Naive thymus-derived CD4-positive, alpha-beta T cell (primary cell): Measurements from ENCODE around the gene PACRG. TPM values are rescaled to one million over a fixed set of nuclear protein-coding genes. Genes with fewer than 3 reads are reported as not detected.

Experiments
- ATAC-seq: fragments of 150-1000 bp; cut with Tn5 transposase; 2 replicates; pipeline ENCODE4 v1.10.0; 2021; ENCODE audit warnings: mild to moderate bottlenecking, moderate library complexity
- CTCF ChIA-PET: fragments of 350-600 bp; sonication (Branson Sonifier 250); formaldehyde crosslinking; loops from one replicate; lab custom pipeline; 2021; ENCODE audit warnings: antibody characterized with exemption; lab: Charles Lee
- POLR2A ChIA-PET: fragments of 350-600 bp; sonication (Branson Sonifier 250); formaldehyde crosslinking; loops from one replicate; lab custom pipeline; 2021; ENCODE audit warnings: antibody characterized with exemption, inconsistent platforms; lab: Charles Lee
- DNase-seq, 9 donors: peaks; one replicate each; pipeline versions ENCODE4 v3.0.0 to v3.0.0-alpha.2; 2020 to 2022; ENCODE audit warnings: mixed read lengths in 1 of 9
- H3K27ac ChIP-seq: one replicate; pipeline ENCODE4 v1.7.0; 2013; ENCODE audit warnings: mild to moderate bottlenecking, low read depth, low read length, moderate library complexity
- H3K27me3 ChIP-seq, 2 donors: one replicate each; pipeline ENCODE4 v1.7.0; 2013; ENCODE audit warnings: low read length in 2 of 2, mild to moderate bottlenecking in 2 of 2, moderate library complexity in 2 of 2; ENCODE audit not compliant: control insufficient read depth in 2 of 2, insufficient read depth in 2 of 2
- H3K36me3 ChIP-seq, 3 experiments: 1 replicate in 2 of 3; 2 replicates in 1 of 3; pipeline ENCODE4 v1.7.0; 2013; ENCODE audit warnings: low read length in 3 of 3, mild to moderate bottlenecking in 3 of 3, moderate library complexity in 1 of 3; ENCODE audit not compliant: insufficient read depth in 3 of 3, control insufficient read depth in 2 of 3
- H3K4me1 ChIP-seq, 2 donors: one replicate each; pipeline ENCODE4 v1.7.0; 2013; ENCODE audit warnings: low read length in 2 of 2, mild to moderate bottlenecking in 2 of 2, moderate library complexity in 1 of 2; ENCODE audit not compliant: control insufficient read depth in 2 of 2, insufficient read depth in 2 of 2
- H3K4me3 ChIP-seq: 2 replicates; pipeline ENCODE4 v1.7.0; 2013; ENCODE audit warnings: mild to moderate bottlenecking, low read length
- H3K9me3 ChIP-seq, 3 experiments: 1 replicate in 2 of 3; 2 replicates in 1 of 3; pipeline ENCODE4 v1.7.0; 2013; ENCODE audit warnings: low read length in 3 of 3; ENCODE audit not compliant: control insufficient read depth in 2 of 3
- H3K27ac Mint-ChIP-seq, 9 donors: one replicate each; pipeline ENCODE4 v1.8.0; 2020 to 2022; ENCODE audit warnings: mixed read lengths in 9 of 9, mild to moderate bottlenecking in 8 of 9, moderate library complexity in 5 of 9, inconsistent platforms in 2 of 9
- H3K27me3 Mint-ChIP-seq, 5 donors: one replicate each; pipeline ENCODE4 v1.8.0; 2021 to 2022; ENCODE audit warnings: mixed read lengths in 5 of 5, mild to moderate bottlenecking in 1 of 5
- H3K36me3 Mint-ChIP-seq, 5 donors: one replicate each; pipeline ENCODE4 v1.8.0; 2020 to 2022; ENCODE audit warnings: mixed read lengths in 5 of 5, mild to moderate bottlenecking in 3 of 5, inconsistent platforms in 1 of 5
- H3K4me1 Mint-ChIP-seq, 7 donors: one replicate each; pipeline ENCODE4 v1.8.0; 2020 to 2022; ENCODE audit warnings: mixed read lengths in 7 of 7, mild to moderate bottlenecking in 3 of 7, inconsistent platforms in 1 of 7
- H3K4me3 Mint-ChIP-seq, 10 donors: one replicate each; pipeline ENCODE4 v1.8.0; 2020 to 2022; ENCODE audit warnings: mild to moderate bottlenecking in 10 of 10, mixed read lengths in 10 of 10, moderate library complexity in 6 of 10, inconsistent platforms in 2 of 10
- H3K9me3 Mint-ChIP-seq, 11 donors: one replicate each; pipeline ENCODE4 v1.8.0; 2020 to 2022; ENCODE audit warnings: mixed read lengths in 11 of 11, mild to moderate bottlenecking in 4 of 11, inconsistent platforms in 1 of 11, moderate library complexity in 1 of 11
- intact Hi-C, 2 donors: fragments of 100-400 bp; cut with micrococcal nuclease; formaldehyde crosslinking; loops; one replicate each; pipeline ENCODE4 v1.15.1; 2023
- polyA plus RNA-seq, 2 donors: library from polyadenylated mRNA; unstranded; fragments of 300-500 nt; fragmentation: Illumina TruSeq; gene quantifications; one replicate each; pipeline ENCODE4 v1.2.3, GENCODE V29; 2021
- total RNA-seq, 6 experiments: library from RNA in 5 of 6; stranded (reverse) in 5 of 6; gene quantifications; 1 replicate in 5 of 6; 2 replicates in 1 of 6; pipeline ENCODE4 v1.2.3 and lab custom pipeline; 2021 to 2026

Gene PACRG
- total and polyA plus RNA-seq, 7 experiments from 2014 or later = 0.89 to 2.2 (median 1.5) TPM; not detected in 1

DNA sequence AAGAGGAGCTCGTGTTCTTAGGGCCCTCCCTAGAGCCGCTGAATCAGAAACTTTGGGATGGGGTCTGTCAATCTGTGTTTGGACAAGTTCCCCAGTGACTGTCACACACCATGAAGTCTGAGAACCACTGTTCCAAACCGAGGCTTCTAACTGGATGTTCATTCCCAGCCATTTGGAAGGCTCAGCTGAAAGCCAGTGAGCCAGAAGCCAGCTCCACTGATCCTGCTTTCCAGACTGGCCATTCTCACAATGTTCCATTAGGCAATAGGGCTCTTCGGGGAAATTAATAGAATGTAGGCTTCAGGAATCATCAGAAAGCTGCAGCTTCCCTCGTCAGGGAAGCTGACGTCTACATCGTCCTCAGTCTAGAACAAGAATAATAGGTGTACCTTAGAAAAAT lies 595.9 kb downstream of the PACRG start:
- intact Hi-C loops = no loop called here
- no peaks in the 10 kb centered on the region for H3K27me3 ChIP-seq
- Mint-ChIP-seq H3K4me1 (peaks cover 0 to 5% (median 0%) of the 10 kb centered on the region in 7 donors), H3K36me3 (no peaks in the 10 kb centered on the region), H3K9me3 (peaks cover 0 to 3% (median 0%) of the 10 kb centered on the region in 11 donors), H3K27ac (no peak overlapping the region), H3K27me3 (peaks cover 4 to 12% (median 9%) of the 10 kb centered on the region in 5 donors), H3K4me3 (no peak overlapping the region)
- ChIA-PET POLR2A (no interaction called here), CTCF (no interaction called here)
- no peak overlapping the region for H3K4me3 ChIP-seq
- no peak overlapping the region for H3K27ac ChIP-seq
- DNase-seq (no peak), ATAC-seq (no peak)
- H3K9me3 ChIP-seq = no peaks in the 10 kb centered on the region
- H3K36me3 ChIP-seq = no peaks in the 10 kb centered on the region
- no peaks in the 10 kb centered on the region for H3K4me1 ChIP-seq

DNA sequence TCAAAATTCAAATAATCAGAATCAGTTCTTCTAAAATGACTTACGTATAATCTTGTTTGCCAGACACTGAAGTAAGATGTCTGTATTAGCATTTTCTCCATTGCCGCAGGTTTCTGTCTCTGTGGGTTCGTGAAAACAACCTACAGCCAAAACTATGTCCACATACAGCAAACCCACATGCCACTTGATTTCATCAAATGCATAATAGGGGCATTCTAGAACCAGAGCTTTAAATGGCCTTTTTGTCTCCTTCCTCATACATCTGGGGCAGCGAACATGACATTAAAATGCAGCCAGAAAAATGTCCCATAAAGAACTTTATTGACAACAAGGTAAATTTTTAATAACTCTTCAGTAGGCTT lies 596.5 kb downstream of the PACRG start:
- intact Hi-C loops = no loop called here
- no peak for DNase-seq
- no peaks in the 10 kb centered on the region for H3K4me1 ChIP-seq
- Mint-ChIP-seq H3K4me1 (peaks cover 0 to 5% (median 0%) of the 10 kb centered on the region in 7 donors), H3K4me3 (no peak overlapping the region), H3K36me3 (no peaks in the 10 kb centered on the region), H3K27ac (no peak overlapping the region), H3K9me3 (peaks cover 0 to 3% (median 0%) of the 10 kb centered on the region in 11 donors), H3K27me3 (peaks cover 4 to 12% (median 9%) of the 10 kb centered on the region in 5 donors)
- no peak overlapping the region for H3K27ac ChIP-seq
- ATAC-seq = no peak
- H3K9me3 ChIP-seq = no peaks in the 10 kb centered on the region
- ChIA-PET CTCF (no interaction called here), POLR2A (no interaction called here)
- no peak overlapping the region for H3K4me3 ChIP-seq
- H3K27me3 ChIP-seq = no peaks in the 10 kb centered on the region
- H3K36me3 ChIP-seq = no peaks in the 10 kb centered on the region

GRCh38 chr6:163324688-163325389 lies 597.1 kb downstream of the PACRG start:
- H3K4me3 Mint-ChIP-seq = no peak overlapping the region
- intact Hi-C loops = no loop called here
- no peak for ATAC-seq
- Histone ChIP-seq H3K4me3 (no peak overlapping the region), H3K36me3 (no peaks in the 10 kb centered on the region), H3K9me3 (no peaks in the 10 kb centered on the region), H3K27ac (no peak overlapping the region), H3K27me3 (no peaks in the 10 kb centered on the region), H3K4me1 (no peaks in the 10 kb centered on the region)
- H3K27me3 Mint-ChIP-seq = peaks cover 4 to 12% (median 9%) of the 10 kb centered on the region in 5 donors
- H3K9me3 Mint-ChIP-seq = peaks cover 0 to 3% (median 0%) of the 10 kb centered on the region in 11 donors
- ChIA-PET CTCF (no interaction called here), POLR2A (no interaction called here)
- H3K27ac Mint-ChIP-seq = no peak overlapping the region
- no peak for DNase-seq
- peaks cover 0 to 5% (median 0%) of the 10 kb centered on the region in 7 donors for H3K4me1 Mint-ChIP-seq
- H3K36me3 Mint-ChIP-seq = no peaks in the 10 kb centered on the region

- Histone ChIP-seq H3K4me1 (no peaks in the 10 kb centered on the region), H3K4me3 (no peak overlapping the region), H3K27me3 (no peaks in the 10 kb centered on the region), H3K27ac (no peak overlapping the region), H3K36me3 (no peaks in the 10 kb centered on the region), H3K9me3 (no peaks in the 10 kb centered on the region)
- Mint-ChIP-seq H3K36me3 (no peaks in the 10 kb centered on the region), H3K27ac (no peak overlapping the region), H3K4me3 (no peak overlapping the region), H3K27me3 (peaks cover 4 to 12% (median 9%) of the 10 kb centered on the region in 5 donors), H3K9me3 (peaks cover 0 to 3% (median 0%) of the 10 kb centered on the region in 11 donors), H3K4me1 (peaks cover 0 to 5% (median 0%) of the 10 kb centered on the region in 7 donors)
- DNase-seq = no peak
- ChIA-PET POLR2A (no interaction called here), CTCF (no interaction called here)
- ATAC-seq = no peak
- intact Hi-C loops = no loop called here
Measured at GRCh38 chr6:163325390-163325784, 597.6 kb downstream of the PACRG start.

DNA sequence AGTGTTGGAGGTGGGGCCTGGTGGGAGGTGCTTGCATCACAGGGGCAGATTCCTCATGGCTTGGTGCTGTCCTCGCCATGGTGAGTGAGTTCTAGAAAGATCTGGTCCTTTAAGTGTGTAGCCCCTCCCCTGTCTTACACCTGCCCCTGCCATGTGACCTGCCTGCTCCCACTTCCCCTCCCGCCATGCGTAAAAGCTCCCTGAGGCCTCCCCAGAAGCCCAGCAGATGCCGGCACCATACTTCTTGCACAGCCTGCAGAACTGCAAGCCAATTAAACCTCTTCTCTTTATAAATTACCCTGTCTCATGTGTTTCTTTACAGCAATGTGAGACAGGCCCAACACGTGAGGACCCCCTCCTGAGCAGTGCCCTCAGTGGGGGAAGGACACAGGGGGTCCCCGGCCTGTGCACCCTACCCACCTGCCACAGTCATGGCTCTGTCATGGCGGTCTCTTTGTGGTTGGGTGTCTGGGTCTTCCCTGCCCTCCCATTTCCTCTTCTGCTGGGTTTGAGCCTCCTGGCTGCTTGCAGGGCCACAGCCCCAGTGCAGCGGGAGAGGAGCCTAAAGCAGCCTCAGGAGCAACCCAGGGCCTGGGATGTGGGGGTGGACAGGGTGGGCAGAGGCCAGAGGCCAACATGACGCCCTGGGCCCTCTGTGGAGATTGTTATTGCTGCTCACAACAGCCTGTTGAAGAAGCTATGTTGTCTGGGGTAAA lies 599.5 kb downstream of the PACRG start:
- Mint-ChIP-seq H3K27ac (no peak overlapping the region), H3K9me3 (peaks cover 0 to 3% (median 0%) of the 10 kb centered on the region in 11 donors), H3K27me3 (peaks cover 2 to 16% (median 6%) of the 10 kb centered on the region in 5 donors), H3K4me3 (no peak overlapping the region), H3K36me3 (no peaks in the 10 kb centered on the region), H3K4me1 (peaks cover 0 to 5% (median 0%) of the 10 kb centered on the region in 7 donors)
- CTCF ChIA-PET = no interaction called here
- intact Hi-C loops = no loop called here
- DNase-seq (no peak), ATAC-seq (peak; percentile 14)
- H3K36me3 ChIP-seq = no peaks in the 10 kb centered on the region
- H3K27me3 ChIP-seq = no peaks in the 10 kb centered on the region
- H3K4me3 ChIP-seq = no peak overlapping the region
- POLR2A ChIA-PET = no interaction called here
- no peaks in the 10 kb centered on the region for H3K9me3 ChIP-seq
- no peak overlapping the region for H3K27ac ChIP-seq
- no peaks in the 10 kb centered on the region for H3K4me1 ChIP-seq

DNA sequence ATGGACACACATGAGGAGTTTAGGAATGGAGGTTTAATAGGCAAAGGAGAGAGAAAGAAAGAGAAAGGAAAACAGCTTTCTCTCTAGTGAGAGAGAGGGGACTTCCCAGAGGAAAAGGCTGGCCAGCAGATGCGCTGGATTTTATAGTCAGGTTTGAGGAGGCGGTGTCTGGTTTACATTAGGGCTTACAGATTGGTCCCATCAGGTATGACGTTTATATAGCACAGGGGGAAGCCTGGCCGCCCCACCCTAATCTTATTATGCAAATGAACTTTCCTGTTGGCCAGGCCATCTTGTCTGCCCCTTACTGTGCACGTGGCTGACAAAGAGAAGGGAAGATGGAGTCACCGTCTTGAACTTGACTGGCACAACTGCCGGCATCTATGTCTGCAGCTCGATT lies 600.1 kb downstream of the PACRG start:
- Mint-ChIP-seq H3K27ac (no peak overlapping the region), H3K4me3 (no peak overlapping the region), H3K4me1 (peaks cover 0 to 5% (median 0%) of the 10 kb centered on the region in 7 donors), H3K9me3 (peaks cover 0 to 3% (median 0%) of the 10 kb centered on the region in 11 donors), H3K27me3 (peaks cover 4 to 16% (median 7%) of the 10 kb centered on the region in 5 donors), H3K36me3 (no peaks in the 10 kb centered on the region)
- no peak overlapping the region for H3K4me3 ChIP-seq
- no peaks in the 10 kb centered on the region for H3K36me3 ChIP-seq
- intact Hi-C loops = no loop called here
- CTCF ChIA-PET = no interaction called here
- DNase-seq (no peak), ATAC-seq (no peak)
- H3K4me1 ChIP-seq = no peaks in the 10 kb centered on the region
- POLR2A ChIA-PET = no interaction called here
- no peak overlapping the region for H3K27ac ChIP-seq
- no peaks in the 10 kb centered on the region for H3K27me3 ChIP-seq
- H3K9me3 ChIP-seq = no peaks in the 10 kb centered on the region
